Effector memory CD4-positive, alpha-beta T cell (primary cell): ENCODE measurements around the gene ASB3.

ENCODE experiments used
- DNase-seq, 3 donors: peaks; one replicate each; pipeline ENCODE4 v3.0.0-alpha.2; 2020
- H3K27ac ChIP-seq: 2 replicates; pipeline ENCODE4 v1.7.0; 2013; ENCODE audit warnings: mild to moderate bottlenecking, low read length, moderate library complexity; ENCODE audit not compliant: insufficient read depth, poor library complexity, severe bottlenecking
- H3K27me3 ChIP-seq: replicated peaks from 2 replicates; pipeline ENCODE4 v1.7.0; 2013; ENCODE audit warnings: mild to moderate bottlenecking, low read length; ENCODE audit not compliant: insufficient read depth, control insufficient read depth, poor library complexity, severe bottlenecking
- H3K36me3 ChIP-seq: 2 replicates; pipeline ENCODE4 v1.7.0; 2013; ENCODE audit warnings: mild to moderate bottlenecking, low read length, moderate library complexity; ENCODE audit not compliant: control insufficient read depth, insufficient read depth
- H3K4me1 ChIP-seq: 2 replicates; pipeline ENCODE4 v1.7.0; 2013; ENCODE audit warnings: low read length, mild to moderate bottlenecking; ENCODE audit not compliant: control insufficient read depth, insufficient read depth, poor library complexity, severe bottlenecking
- H3K4me3 ChIP-seq: 2 replicates; pipeline ENCODE4 v1.7.0; 2013; ENCODE audit warnings: low read length, low read depth, mild to moderate bottlenecking; ENCODE audit not compliant: insufficient read depth, poor library complexity, severe bottlenecking
- H3K9me3 ChIP-seq: 2 replicates; pipeline ENCODE4 v1.7.0; 2013; ENCODE audit warnings: mild to moderate bottlenecking, low read length, moderate library complexity; ENCODE audit not compliant: control insufficient read depth

ASB3 gene

GRCh38 chr2:53620981-53621380 is 165.8 kb downstream of the ASB3 start:
- no peak overlapping the region for H3K4me3 ChIP-seq
- no peak overlapping the region for H3K27ac ChIP-seq
- no peaks in the 10 kb centered on the region for H3K9me3 ChIP-seq
- DNase-seq = no peak
- H3K4me1 ChIP-seq = no peaks in the 10 kb centered on the region
- H3K36me3 ChIP-seq = no peaks in the 10 kb centered on the region
- H3K27me3 ChIP-seq = no peaks in the 10 kb centered on the region
